Astrocyte of the cerebellum (primary cell): ENCODE data around the gene NOC3L.

Source experiments
- DNase-seq: peaks from one replicate; pipeline ENCODE4 v3.0.0-alpha.2; 2011; ENCODE audit warnings: low read depth
- H3K4me3 ChIP-seq: 2 replicates; pipeline ENCODE4 v1.5.1; 2011; ENCODE audit warnings: mild to moderate bottlenecking, low read depth, low read length, moderate library complexity
- CTCF ChIP-seq: IDR thresholded peaks from 2 replicates; pipeline ENCODE4 v1.5.1; 2012; ENCODE audit warnings: low read length, low read depth, moderate library complexity, mild to moderate bottlenecking; ENCODE audit errors: missing control alignments
- in situ Hi-C: cut with HindIII; loops from 2 replicates; pipeline ENCODE4 v1.10.0; 2017; ENCODE audit warnings: low sequenced_read_pairs

Gene NOC3L

GRCh38 chr10:94285271-94285670 is 77.5 kb downstream of the NOC3L start:
- H3K4me3 ChIP-seq: no peak overlapping the region
- TF ChIP-seq CTCF: no peak
- no peak for DNase-seq
- in situ Hi-C loops: no loop called here
